GM12878 (cell line): ENCODE results near the gene CHDH. TPM values are rescaled to one million over a fixed set of nuclear protein-coding genes. Genes with fewer than 3 reads are reported as not detected.
A peak's percentile ranks its signal among the peaks of the same experiment; 100 is the strongest.

Source experiments
- ATAC-seq: fragments of 200-7000 bp; cut with Tn5 transposase; 3 replicates; pipeline ENCODE4 v1.9.1; 2020; ENCODE audit warnings: mild to moderate bottlenecking, moderate library complexity
- BruUV-seq: library from RNA; stranded (reverse); fragments of 400-500 nt; replicated peaks from 2 replicates; lab custom pipeline; 2021; lab: Mats Ljungman, UMichigan
- CTCF ChIA-PET: fragments of 300-600 bp; sonication (Branson Sonifier 250); formaldehyde crosslinking; extraction: SDS; loops from one replicate; lab custom pipeline; 2021; ENCODE audit warnings: inconsistent platforms; lab: Yijun Ruan, JAX
- POLR2A ChIA-PET: fragments of 350-600 bp; formaldehyde crosslinking; extraction: SDS; loops from one replicate; lab custom pipeline; 2021; ENCODE audit warnings: inconsistent platforms; lab: Charles Lee
- RAD21 ChIA-PET: fragments of 300-600 bp; sonication (Branson Sonifier 250); formaldehyde crosslinking; loops from one replicate; lab custom pipeline; 2023; ENCODE audit warnings: antibody characterized with exemption; ENCODE audit not compliant: unreplicated experiment; lab: Charles Lee
- SMC1A ChIA-PET: fragments of 300-600 bp; sonication (Branson Sonifier 250); formaldehyde crosslinking; loops from one replicate; lab custom pipeline; 2023; ENCODE audit not compliant: unreplicated experiment, uncharacterized antibody; lab: Charles Lee
- DNase-seq: peaks from one replicate; pipeline ENCODE4 v3.0.0-alpha.2; 2011; ENCODE audit warnings: low read depth, low spot score
- FAIRE-seq: peaks from 3 replicates; lab custom pipeline; 2011; peaks lifted over from hg19 to GRCh38; lab: Jason Lieb, UNC
- H2AFZ ChIP-seq: 2 replicates; pipeline ENCODE4 v1.6.0; 2011; ENCODE audit warnings: low read depth, low read length, control low read depth; ENCODE audit not compliant: control insufficient read depth
- H3K27ac ChIP-seq: 2 replicates; pipeline ENCODE4 v1.5.1; 2011; ENCODE audit warnings: control low read depth; ENCODE audit not compliant: control insufficient read depth, insufficient read depth
- H3K27me3 ChIP-seq, 2 experiments: replicated peaks in 1 of 2; 2 replicates each; pipeline versions ENCODE4 v1.6.0 to v1.6.1; 2011; ENCODE audit warnings: low read length in 1 of 2; ENCODE audit not compliant: control insufficient read depth in 2 of 2, insufficient read depth in 2 of 2
- H3K36me3 ChIP-seq, 2 experiments: 2 replicates each; pipeline ENCODE4 v1.5.1; 2011; ENCODE audit warnings: low read length in 1 of 2; ENCODE audit not compliant: control insufficient read depth in 2 of 2, insufficient read depth in 2 of 2
- H3K4me1 ChIP-seq: 2 replicates; pipeline ENCODE4 v1.6.1; 2011; ENCODE audit warnings: mild to moderate bottlenecking, low read length, moderate library complexity, mixed read lengths; ENCODE audit not compliant: control insufficient read depth, insufficient read depth
- H3K4me2 ChIP-seq: 2 replicates; pipeline ENCODE4 v1.6.0; 2011; ENCODE audit warnings: control low read depth; ENCODE audit not compliant: control insufficient read depth, insufficient read depth
- H3K4me3 ChIP-seq: fragments of 200-600 bp; sonication (generic); 2 replicates; pipeline ENCODE4 v1.5.1; 2016
- H3K79me2 ChIP-seq: 2 replicates; pipeline ENCODE4 v1.6.0; 2011; ENCODE audit warnings: low read length; ENCODE audit not compliant: control insufficient read depth, insufficient read depth
- H3K9ac ChIP-seq: 2 replicates; pipeline ENCODE4 v1.8.0; 2011; ENCODE audit warnings: low read length, control low read depth, mixed read lengths; ENCODE audit not compliant: control insufficient read depth, insufficient read depth
- H3K9me3 ChIP-seq: replicated peaks from 3 replicates; pipeline ENCODE4 v1.5.1; 2011; ENCODE audit warnings: mild to moderate bottlenecking, low read length; ENCODE audit not compliant: control insufficient read depth, insufficient read depth
- H4K20me1 ChIP-seq: 2 replicates; pipeline ENCODE4 v1.6.0; 2011; ENCODE audit not compliant: control insufficient read depth, insufficient read depth
- CBX3 ChIP-seq: fragments of 200-600 bp; sonication (generic); IDR thresholded peaks from 2 replicates; pipeline ENCODE4 v1.6.1; 2016; ENCODE audit warnings: low read depth, borderline replicate concordance
- CREB1 ChIP-seq: IDR thresholded peaks from 2 replicates; pipeline ENCODE4 v1.6.1; 2012; ENCODE audit warnings: low read depth, mild to moderate bottlenecking, inconsistent platforms
- IKZF1 ChIP-seq: fragments of 450-650 bp; conservative IDR thresholded peaks from 2 replicates; pipeline ENCODE4 v1.6.1; 2017; ENCODE audit warnings: antibody characterized with exemption, mild to moderate bottlenecking
- PAX5 ChIP-seq: IDR thresholded peaks from 2 replicates; pipeline ENCODE4 v1.6.1; 2011; ENCODE audit warnings: low read depth, low read length, borderline replicate concordance
- POU2F2 ChIP-seq: IDR thresholded peaks from 3 replicates; pipeline ENCODE4 v1.6.1; 2011; ENCODE audit warnings: low read depth, mild to moderate bottlenecking, low read length, borderline replicate concordance
- RAD21 ChIP-seq: IDR thresholded peaks from 2 replicates; pipeline ENCODE4 v1.6.1; 2011; ENCODE audit warnings: mild to moderate bottlenecking, low read depth, low read length, moderate library complexity; ENCODE audit not compliant: insufficient read depth
- RUNX3 ChIP-seq: IDR thresholded peaks from 2 replicates; pipeline ENCODE4 v1.6.1; 2012; ENCODE audit warnings: low read length, inconsistent platforms
- SPI1 ChIP-seq: IDR thresholded peaks from 2 replicates; pipeline ENCODE4 v1.6.1; 2011; ENCODE audit warnings: low read depth, mild to moderate bottlenecking, low read length, moderate library complexity, borderline replicate concordance; ENCODE audit not compliant: insufficient read depth
- STAT1 ChIP-seq: fragments of 450-650 bp; conservative IDR thresholded peaks from 2 replicates; pipeline ENCODE4 v1.6.1; 2014; ENCODE audit warnings: antibody characterized with exemption, mild to moderate bottlenecking
- ZNF207 ChIP-seq: fragments of 450-650 bp; IDR thresholded peaks from 2 replicates; pipeline ENCODE4 v1.6.1; 2014; ENCODE audit warnings: antibody characterized with exemption, mild to moderate bottlenecking, borderline replicate concordance
- WGBS: methylation state at CpG from one replicate; pipeline ENCODE4 v1.1.6; 2016; ENCODE audit warnings: low lambda C conversion rate; ENCODE audit not compliant: insufficient replicate concordance, insufficient coverage; ENCODE audit errors: missing lambda C conversion rate; 5-methylcytosine and 5-hydroxymethylcytosine counted together
- in situ Hi-C: fragments of 300-500 bp; cut with MboI; formaldehyde crosslinking; loops from 9 replicates; pipeline ENCODE4 v1.14.3; 2018; ENCODE audit warnings: mixed read lengths
- intact Hi-C: fragments of 100-400 bp; cut with micrococcal nuclease; formaldehyde crosslinking; loops from one replicate; pipeline ENCODE4 v1.14.2; 2022; ENCODE audit not compliant: unreplicated experiment
- polyA plus RNA-seq, 11 experiments: library from polyadenylated mRNA; depleted of rRNA in 4 of 11; unstranded in 6 of 11; stranded (reverse) in 5 of 11; fragments of >200 nt; fragmentation: Nextera tagmentation in 4 of 11; fragmentation: Illumina TruSeq in 1 of 11; extraction: Ambion mirVana in 4 of 11; extraction: Trizol in 1 of 11; gene quantifications; 1 replicate in 1 of 11; 2 replicates in 10 of 11; pipeline versions ENCODE4 v1.2.1 to v1.2.3, GENCODE V29; 2011 to 2016; ENCODE audit warnings: inconsistent platforms in 2 of 11, missing spikeins in 2 of 11, low read depth in 1 of 11
- total RNA-seq, 4 experiments: library from RNA; depleted of rRNA in 3 of 4; stranded (reverse); fragments of >200 nt in 3 of 4; fragmentation: Illumina TruSeq in 1 of 4; extraction: Trizol in 1 of 4; gene quantifications; 2 replicates each; pipeline versions ENCODE4 v1.2.1 to v1.2.3, GENCODE V29; 2013 to 2021
- TF ChIP-seq, protein P1 (sequence below): IDR thresholded peaks from 2 replicates; pipeline ENCODE4 v1.6.1; 2011; ENCODE audit warnings: borderline replicate concordance, low read depth, mild to moderate bottlenecking, moderate library complexity, mixed read lengths, low read length; ENCODE audit not compliant: insufficient read depth; ENCODE audit errors: extremely low read length
- TF ChIP-seq, protein P2 (sequence below): fragments of 450-650 bp; IDR thresholded peaks from 2 replicates; pipeline ENCODE4 v1.6.1; 2016; ENCODE audit warnings: mild to moderate bottlenecking

Gene CHDH
- total and polyA plus RNA-seq, 10 of the 15 experiments (the other 5 are each of a cell fraction or from before 2014, with no cell fraction given) = 0.95 to 8.3 (median 2.9) TPM

DNA sequence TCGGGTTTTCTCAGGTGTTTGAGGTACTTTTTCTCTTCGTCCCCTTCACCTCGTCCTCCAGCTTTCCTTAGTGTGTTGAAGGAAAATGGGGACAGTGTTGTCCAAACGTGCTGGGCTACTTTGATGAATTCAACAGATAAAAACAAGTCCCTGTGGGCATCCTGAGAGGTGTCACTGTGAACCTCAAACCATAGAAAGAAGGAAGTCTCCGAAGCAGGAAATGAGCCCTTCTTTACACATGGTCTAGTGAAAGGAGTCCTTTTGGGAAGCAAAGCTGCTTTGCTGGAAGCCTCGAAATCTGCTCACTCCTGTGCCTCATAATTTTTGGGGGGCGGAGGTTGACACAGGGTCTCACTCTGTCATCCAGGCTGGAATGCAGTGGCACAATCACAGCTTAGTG, 10.7 kb upstream of the CHDH start:
- no peak overlapping the region for H3K27ac ChIP-seq
- H2AFZ ChIP-seq = no peak overlapping the region; the same call in 1 of the 2 replicates
- no peaks in the 10 kb centered on the region for H3K79me2 ChIP-seq
- no peak overlapping the region for H3K4me2 ChIP-seq
- no peaks in the 10 kb centered on the region for H3K9me3 ChIP-seq
- intact Hi-C loops (no loop called here), in situ Hi-C loops (no loop called here)
- peaks cover 14% of the 10 kb centered on the region for H3K4me1 ChIP-seq
- H3K27me3 ChIP-seq = no peaks in the 10 kb centered on the region
- CTCF ChIA-PET = interaction anchor here (0.9 to 1.4 kb wide), 3 partner anchors 12 to 147 kb away, joined by 3 to 4 read pairs (median 3); no protein-coding TSS in a partner anchor
- no TSS peak for BruUV-seq
- TF ChIP-seq POU2F2 (no peak), RAD21 (no peak), PAX5 (no peak), ZNF207 (no peak), SPI1 (peak; percentile 60; the same call in 1 of the 2 replicates), STAT1 (no peak), RUNX3 (peak; percentile 28; the same call in 1 of the 2 replicates), IKZF1 (peak; percentile 45), CBX3 (no peak), CREB1 (no peak)
- TF ChIP-seq, protein P1, sequence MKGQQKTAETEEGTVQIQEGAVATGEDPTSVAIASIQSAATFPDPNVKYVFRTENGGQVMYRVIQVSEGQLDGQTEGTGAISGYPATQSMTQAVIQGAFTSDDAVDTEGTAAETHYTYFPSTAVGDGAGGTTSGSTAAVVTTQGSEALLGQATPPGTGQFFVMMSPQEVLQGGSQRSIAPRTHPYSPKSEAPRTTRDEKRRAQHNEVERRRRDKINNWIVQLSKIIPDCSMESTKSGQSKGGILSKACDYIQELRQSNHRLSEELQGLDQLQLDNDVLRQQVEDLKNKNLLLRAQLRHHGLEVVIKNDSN = no peak
- TF ChIP-seq, protein P2, sequence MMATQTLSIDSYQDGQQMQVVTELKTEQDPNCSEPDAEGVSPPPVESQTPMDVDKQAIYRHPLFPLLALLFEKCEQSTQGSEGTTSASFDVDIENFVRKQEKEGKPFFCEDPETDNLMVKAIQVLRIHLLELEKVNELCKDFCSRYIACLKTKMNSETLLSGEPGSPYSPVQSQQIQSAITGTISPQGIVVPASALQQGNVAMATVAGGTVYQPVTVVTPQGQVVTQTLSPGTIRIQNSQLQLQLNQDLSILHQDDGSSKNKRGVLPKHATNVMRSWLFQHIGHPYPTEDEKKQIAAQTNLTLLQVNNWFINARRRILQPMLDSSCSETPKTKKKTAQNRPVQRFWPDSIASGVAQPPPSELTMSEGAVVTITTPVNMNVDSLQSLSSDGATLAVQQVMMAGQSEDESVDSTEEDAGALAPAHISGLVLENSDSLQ = no peak
- H3K4me3 ChIP-seq = no peak overlapping the region
- no peaks in the 10 kb centered on the region for H4K20me1 ChIP-seq
- no peak for DNase-seq
- POLR2A ChIA-PET = interaction anchor here (0.5 to 1.5 kb wide), 4 partner anchors 10 to 192 kb away, joined by 3 to 6 read pairs (median 4); no protein-coding TSS in a partner anchor
- peaks cover 0 to 7% of the 10 kb centered on the region in 2 experiments; a peak in 2 of 4 replicates for H3K36me3 ChIP-seq
- 30% methylated on average over 7 of the region's 7 CpGs for WGBS
- peak; percentile 57 for ATAC-seq
- H3K9ac ChIP-seq = no peak overlapping the region
- RAD21 ChIA-PET = no interaction called here
- FAIRE-seq = peak; percentile 72
- SMC1A ChIA-PET = interaction anchor here (2.2 kb wide), 1 partner anchor 9 kb away, joined by 11 read pairs; no protein-coding TSS in a partner anchor
